AG04450 (cell line): ENCODE measurements around the gene NUDT13. TPM values are rescaled to one million over a fixed set of nuclear protein-coding genes. Genes with fewer than 3 reads are reported as not detected.

Experiments used
- CTCF ChIA-PET: fragments of 300-600, 350-600 bp; formaldehyde crosslinking; extraction: SDS; loops from one replicate; lab custom pipeline; 2022; ENCODE audit warnings: antibody characterized with exemption, inconsistent platforms; lab: Charles Lee
- POLR2A ChIA-PET: fragments of 350-600 bp; formaldehyde crosslinking; extraction: SDS; loops from one replicate; lab custom pipeline; 2021; ENCODE audit warnings: antibody characterized with exemption, inconsistent platforms; lab: Yijun Ruan, JAX
- DNase-seq: peaks from one replicate; pipeline ENCODE4 v3.0.0-alpha.2; 2011; ENCODE audit warnings: low read depth, low spot score
- H3K27ac ChIP-seq: one replicate; pipeline ENCODE4 v1.5.1; 2012; ENCODE audit warnings: low read depth, low read length, control low read depth
- H3K27me3 ChIP-seq: one replicate; pipeline ENCODE4 v1.6.0; 2012; ENCODE audit warnings: low read length; ENCODE audit not compliant: control insufficient read depth, insufficient read depth
- H3K4me3 ChIP-seq: 2 replicates; pipeline ENCODE4 v1.5.1; 2011; ENCODE audit warnings: mild to moderate bottlenecking, low read depth, low read length, control low read depth
- H3K9me3 ChIP-seq: 2 replicates; pipeline ENCODE4 v1.5.1; 2012; ENCODE audit warnings: low read length; ENCODE audit not compliant: control insufficient read depth, insufficient read depth
- polyA plus RNA-seq: library from polyadenylated mRNA; depleted of rRNA; stranded (reverse); fragments of >200 nt; gene quantifications from 2 replicates; pipeline ENCODE4 v1.2.3, GENCODE V29; 2011
- TF ChIP-seq, protein P1 (sequence below): IDR thresholded peaks from 2 replicates; pipeline ENCODE4 v1.5.1; 2011; ENCODE audit warnings: low read depth, low read length, control low read depth, inconsistent platforms

Gene NUDT13
- polyA plus RNA-seq, 1 experiment: 1.4 TPM

DNA sequence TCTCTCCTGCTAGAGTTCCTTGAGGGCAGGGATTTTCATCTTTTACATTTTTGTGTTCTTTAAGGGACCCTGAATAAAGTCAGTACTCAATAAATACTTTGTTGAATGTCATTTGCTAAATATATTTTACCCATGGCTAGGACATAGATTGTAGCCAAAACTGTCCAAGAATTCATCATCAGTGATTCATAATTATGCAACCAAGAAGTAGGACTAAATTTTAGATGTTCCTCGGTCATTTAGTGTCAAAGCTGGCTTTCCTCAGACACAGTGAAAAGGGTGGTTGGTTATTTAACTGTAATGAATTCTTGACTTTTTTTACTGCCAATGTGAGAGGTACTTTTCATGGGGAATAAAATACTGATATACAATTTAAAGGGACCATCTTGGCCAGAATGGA lies 3.3 kb downstream of the NUDT13 start:
- TF ChIP-seq, protein P1, sequence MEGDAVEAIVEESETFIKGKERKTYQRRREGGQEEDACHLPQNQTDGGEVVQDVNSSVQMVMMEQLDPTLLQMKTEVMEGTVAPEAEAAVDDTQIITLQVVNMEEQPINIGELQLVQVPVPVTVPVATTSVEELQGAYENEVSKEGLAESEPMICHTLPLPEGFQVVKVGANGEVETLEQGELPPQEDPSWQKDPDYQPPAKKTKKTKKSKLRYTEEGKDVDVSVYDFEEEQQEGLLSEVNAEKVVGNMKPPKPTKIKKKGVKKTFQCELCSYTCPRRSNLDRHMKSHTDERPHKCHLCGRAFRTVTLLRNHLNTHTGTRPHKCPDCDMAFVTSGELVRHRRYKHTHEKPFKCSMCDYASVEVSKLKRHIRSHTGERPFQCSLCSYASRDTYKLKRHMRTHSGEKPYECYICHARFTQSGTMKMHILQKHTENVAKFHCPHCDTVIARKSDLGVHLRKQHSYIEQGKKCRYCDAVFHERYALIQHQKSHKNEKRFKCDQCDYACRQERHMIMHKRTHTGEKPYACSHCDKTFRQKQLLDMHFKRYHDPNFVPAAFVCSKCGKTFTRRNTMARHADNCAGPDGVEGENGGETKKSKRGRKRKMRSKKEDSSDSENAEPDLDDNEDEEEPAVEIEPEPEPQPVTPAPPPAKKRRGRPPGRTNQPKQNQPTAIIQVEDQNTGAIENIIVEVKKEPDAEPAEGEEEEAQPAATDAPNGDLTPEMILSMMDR: no peak
- Histone ChIP-seq H3K27ac (no peak overlapping the region), H3K9me3 (no peaks in the 10 kb centered on the region), H3K4me3 (no peak overlapping the region), H3K27me3 (no peaks in the 10 kb centered on the region)
- DNase-seq: no peak
- CTCF ChIA-PET: interaction anchor here (1.2 kb wide), 1 partner anchor 46 kb away, joined by 3 read pairs; no protein-coding TSS in a partner anchor
- POLR2A ChIA-PET: no interaction called here

DNA sequence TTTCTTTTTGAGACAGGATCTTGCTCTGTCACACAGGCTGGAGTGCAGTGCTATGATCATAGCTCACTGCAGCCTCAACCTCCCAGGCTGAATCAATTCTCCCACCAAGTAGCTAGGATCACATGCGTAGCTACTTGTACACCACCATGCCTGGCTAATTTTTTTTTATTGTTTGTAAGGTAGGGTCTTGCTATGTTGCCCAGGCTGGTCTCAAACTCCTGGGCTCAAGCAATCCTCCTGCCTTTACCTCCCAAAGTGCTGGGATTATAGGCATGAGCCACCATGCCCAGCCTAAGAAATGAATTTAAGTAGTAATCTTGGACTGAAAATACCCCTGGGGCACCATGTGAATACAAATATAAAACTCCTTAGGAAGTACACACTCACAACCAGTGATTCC lies 5.8 kb downstream of the NUDT13 start:
- H3K27me3 ChIP-seq: no peaks in the 10 kb centered on the region
- TF ChIP-seq, protein P1: no peak
- no peak overlapping the region for H3K27ac ChIP-seq
- no peak for DNase-seq
- ChIA-PET CTCF (interaction anchor here (0.6 kb wide), 1 partner anchor 137 kb away, joined by 6 read pairs; no protein-coding TSS in a partner anchor), POLR2A (no interaction called here)
- no peak overlapping the region for H3K4me3 ChIP-seq
- H3K9me3 ChIP-seq: no peaks in the 10 kb centered on the region

DNA sequence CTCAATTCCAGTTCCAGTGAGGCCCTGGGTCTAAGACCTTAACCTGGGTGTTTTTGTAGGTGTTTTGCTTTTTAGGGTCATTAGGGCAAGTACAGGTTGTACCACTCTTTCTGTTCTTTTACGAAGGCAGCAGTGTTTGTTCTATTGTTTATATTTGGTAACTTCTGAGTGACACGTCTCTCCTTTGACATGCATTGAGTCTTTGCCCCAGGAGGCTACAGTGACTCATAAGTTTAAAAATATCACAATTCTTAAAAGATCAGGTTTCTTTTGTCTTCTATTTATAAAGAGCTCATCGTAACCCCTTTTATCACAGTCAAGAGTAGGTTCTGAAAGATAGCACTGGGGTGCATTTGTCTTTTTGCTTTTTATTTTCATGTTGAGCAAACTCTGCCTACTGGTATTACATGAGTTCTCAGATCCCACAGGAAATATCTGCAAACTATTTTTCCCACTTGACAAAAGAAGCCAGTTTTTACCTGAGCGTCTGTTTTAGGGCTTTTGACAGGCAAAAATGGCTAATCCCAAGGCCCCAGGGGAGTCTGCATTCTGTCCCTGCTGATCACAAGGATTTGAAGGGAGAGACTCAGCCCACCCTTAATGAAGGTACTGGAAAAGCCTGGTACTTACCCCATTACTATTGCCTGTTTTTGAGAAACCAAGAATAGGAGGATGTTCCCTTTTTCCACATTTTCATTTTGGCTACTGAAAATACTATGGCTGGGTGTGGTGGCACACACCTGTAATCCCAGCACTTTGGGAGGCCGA lies 7.9 kb downstream of the NUDT13 start:
- ChIA-PET CTCF (interaction anchor here (1.0 kb wide), 1 partner anchor 41 kb away, joined by 3 read pairs; no protein-coding TSS in a partner anchor), POLR2A (interaction anchor here (0.6 kb wide), 1 partner anchor 22 kb away, joined by 4 read pairs; no protein-coding TSS in a partner anchor)
- Histone ChIP-seq H3K27me3 (no peaks in the 10 kb centered on the region), H3K4me3 (no peak overlapping the region), H3K9me3 (no peaks in the 10 kb centered on the region), H3K27ac (no peak overlapping the region)
- TF ChIP-seq, protein P1: no peak
- no peak for DNase-seq

DNA sequence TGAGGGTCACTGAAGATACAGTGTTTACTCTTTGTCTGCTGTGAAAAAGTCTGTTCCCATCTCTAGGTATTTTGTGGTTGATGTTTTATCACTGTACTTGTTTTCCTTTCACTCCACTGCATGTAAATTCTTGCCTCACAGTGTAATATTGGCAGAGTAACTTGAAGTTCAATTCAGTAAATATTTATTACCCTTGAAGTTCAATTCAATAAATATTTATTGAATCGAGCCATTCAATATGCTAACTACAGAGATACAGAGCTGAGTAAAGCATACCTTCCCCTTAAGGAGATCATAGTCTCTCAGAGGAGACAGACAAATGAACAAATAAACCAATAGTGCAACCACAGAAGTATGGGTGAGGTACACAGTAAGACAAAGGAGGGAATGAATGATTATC lies 9.2 kb downstream of the NUDT13 start:
- CTCF ChIA-PET: no interaction called here
- Histone ChIP-seq H3K27ac (no peak overlapping the region), H3K27me3 (no peaks in the 10 kb centered on the region), H3K4me3 (no peak overlapping the region), H3K9me3 (no peaks in the 10 kb centered on the region)
- TF ChIP-seq, protein P1: no peak
- POLR2A ChIA-PET: no interaction called here
- DNase-seq: no peak

DNA sequence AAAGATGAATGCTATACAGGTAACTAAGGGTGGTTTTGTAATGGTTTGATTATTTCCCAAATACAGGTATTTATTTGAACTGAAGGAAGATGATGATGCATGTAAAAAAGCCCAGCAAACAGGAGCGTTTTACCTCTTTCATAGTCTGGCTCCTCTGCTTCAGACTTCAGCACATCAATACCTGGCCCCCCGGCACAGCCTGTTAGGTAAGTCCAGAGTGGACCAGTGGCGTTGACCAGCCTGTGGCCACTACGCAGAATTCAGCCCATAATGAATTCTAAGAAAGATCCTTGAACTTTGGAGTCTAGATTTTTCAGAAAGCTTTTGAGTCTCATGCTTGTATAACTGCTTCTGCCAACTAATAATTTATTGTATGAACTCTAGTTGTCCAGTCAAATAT lies 9.7 kb downstream of the NUDT13 start:
- H3K4me3 ChIP-seq: no peak overlapping the region
- TF ChIP-seq, protein P1: no peak
- no peaks in the 10 kb centered on the region for H3K27me3 ChIP-seq
- DNase-seq: no peak
- ChIA-PET CTCF (no interaction called here), POLR2A (no interaction called here)
- H3K27ac ChIP-seq: no peak overlapping the region
- no peaks in the 10 kb centered on the region for H3K9me3 ChIP-seq
